GM12872 (cell line): Measurements from ENCODE around the gene FGF8.

ENCODE experiments used
- CTCF ChIP-seq: IDR thresholded peaks from 3 replicates; pipeline ENCODE4 v1.5.1; 2011; ENCODE audit warnings: low read depth, mild to moderate bottlenecking, low read length, moderate library complexity; ENCODE audit not compliant: insufficient read depth

Gene FGF8

GRCh38 chr10:101785801-101786200 lies 9.9 kb upstream of the FGF8 start:
- no peak for TF ChIP-seq CTCF

GRCh38 chr10:101784558-101784957 lies 8.6 kb upstream of the FGF8 start:
- no peak for TF ChIP-seq CTCF

GRCh38 chr10:101783736-101784118 lies 7.8 kb upstream of the FGF8 start:
- no peak for TF ChIP-seq CTCF

- no peak for TF ChIP-seq CTCF
These were observed 7.2 kb upstream of the FGF8 start, which contains the start of gene NPM3 for GRCh38 chr10:101782811-101783735. Gene NPM3, minus strand, starts transcription at chr10:101783446. Its CDS starts 56 bp downstream, at chr10:101783390.

- TF ChIP-seq CTCF: no peak
These were observed 6.3 kb upstream of the FGF8 start for GRCh38 chr10:101781984-101782810.

GRCh38 chr10:101781655-101781983 lies 5.7 kb upstream of the FGF8 start:
- no peak for TF ChIP-seq CTCF
